SU-DHL-6 (cell line): ENCODE data around the gene AATK.
"Not testable (repeated sequence)": the region's sequence is repeated elsewhere in the genome, so short reads cannot be mapped to it uniquely, and the experiment has no call there.

Experiments used
- H2AFZ ChIP-seq: fragments of 200-600 bp; sonication (generic); 2 replicates; pipeline ENCODE4 v1.6.1; 2014; ENCODE audit warnings: low read depth, mild to moderate bottlenecking, moderate library complexity, mixed read lengths, antibody characterized with exemption, low read length; ENCODE audit not compliant: severe bottlenecking
- H3F3A ChIP-seq: fragments of 200-600 bp; shearing (Covaris generic); 2 replicates; pipeline ENCODE4 v1.6.0; 2016; ENCODE audit warnings: antibody characterized with exemption, mild to moderate bottlenecking; ENCODE audit not compliant: insufficient read depth
- H3K27ac ChIP-seq: fragments of 200-600 bp; sonication (generic); 2 replicates; pipeline ENCODE4 v1.5.1; 2016; ENCODE audit warnings: low read depth, mild to moderate bottlenecking, low read length, moderate library complexity, mixed read lengths
- H3K27me3 ChIP-seq: fragments of 200-600 bp; sonication (generic), shearing (Covaris generic); 2 replicates; pipeline ENCODE4 v1.6.0; 2014; ENCODE audit warnings: mild to moderate bottlenecking, low read length
- H3K36me3 ChIP-seq: fragments of 200-600 bp; sonication (generic); 2 replicates; pipeline ENCODE4 v1.6.1; 2014; ENCODE audit warnings: mild to moderate bottlenecking, low read length, mixed read lengths
- H3K4me2 ChIP-seq: fragments of 300-600, 200-600 bp; shearing (Covaris generic), sonication (generic); 2 replicates; pipeline ENCODE4 v1.6.0; 2014; ENCODE audit warnings: low read length, low read depth, mild to moderate bottlenecking; ENCODE audit not compliant: poor library complexity, severe bottlenecking
- H3K4me3 ChIP-seq: fragments of 200-600 bp; sonication (generic); 2 replicates; pipeline ENCODE4 v1.5.1; 2014; ENCODE audit warnings: antibody characterized with exemption, low read length, mild to moderate bottlenecking, mixed read lengths; ENCODE audit not compliant: insufficient read depth, poor library complexity, severe bottlenecking
- H3K79me2 ChIP-seq: fragments of 200-600 bp; sonication (generic); 2 replicates; pipeline ENCODE4 v1.6.1; 2014; ENCODE audit warnings: mild to moderate bottlenecking, low read length, moderate library complexity; ENCODE audit not compliant: insufficient read depth
- H3K9ac ChIP-seq: fragments of 200-600 bp; sonication (generic); 2 replicates; pipeline ENCODE4 v1.7.0; 2014; ENCODE audit warnings: mild to moderate bottlenecking, low read length
- H3K9me2 ChIP-seq: fragments of 200-600 bp; sonication (generic); replicated peaks from 2 replicates; pipeline ENCODE4 v1.6.1; 2014; ENCODE audit warnings: low read length; ENCODE audit not compliant: insufficient read depth
- H3K9me3 ChIP-seq: fragments of 200-600 bp; sonication (generic); 2 replicates; pipeline ENCODE4 v1.6.1; 2014; ENCODE audit warnings: low read length, mixed read lengths; ENCODE audit not compliant: insufficient read depth
- H4K20me1 ChIP-seq: fragments of 200-600 bp; sonication (generic); 2 replicates; pipeline ENCODE4 v1.6.1; 2014; ENCODE audit warnings: low read depth, mild to moderate bottlenecking, antibody characterized with exemption, low read length, moderate library complexity, mixed read lengths
- CTCF ChIP-seq: fragments of 200-600 bp; sonication (generic); IDR thresholded peaks from one replicate; pipeline ENCODE4 v1.5.1; 2017; ENCODE audit warnings: antibody characterized with exemption, mild to moderate bottlenecking, low read length, moderate library complexity; ENCODE audit not compliant: insufficient read depth, poor library complexity, severe bottlenecking
- EZH2phosphoT487 ChIP-seq: fragments of 200-600 bp; sonication (generic), shearing (Covaris generic); conservative IDR thresholded peaks from 2 replicates; pipeline ENCODE4 v1.6.1; 2018; ENCODE audit warnings: mild to moderate bottlenecking, antibody characterized with exemption, low read length, moderate library complexity, mixed read lengths

AATK gene

GRCh38 chr17:81148571-81148970, 17.4 kb downstream of the AATK start:
- H3F3A ChIP-seq: no peaks in the 10 kb centered on the region
- no peak overlapping the region for H3K4me2 ChIP-seq
- no peaks in the 10 kb centered on the region for H4K20me1 ChIP-seq
- H3K9me2 ChIP-seq: no peaks in the 10 kb centered on the region
- H3K27ac ChIP-seq: no peak overlapping the region
- H3K79me2 ChIP-seq: no peaks in the 10 kb centered on the region
- no peak overlapping the region for H3K9ac ChIP-seq
- TF ChIP-seq CTCF (no peak), EZH2phosphoT487 (no peak)
- H3K9me3 ChIP-seq: no peaks in the 10 kb centered on the region
- no peak overlapping the region for H2AFZ ChIP-seq
- no peaks in the 10 kb centered on the region for H3K36me3 ChIP-seq
- no peaks in the 10 kb centered on the region for H3K27me3 ChIP-seq
- H3K4me3 ChIP-seq: no peak overlapping the region

- no peak overlapping the region for H3K4me2 ChIP-seq
- no peak overlapping the region for H3K9ac ChIP-seq
- no peaks in the 10 kb centered on the region for H3K36me3 ChIP-seq
- no peaks in the 10 kb centered on the region for H3K9me3 ChIP-seq
- no peaks in the 10 kb centered on the region for H4K20me1 ChIP-seq
- no peaks in the 10 kb centered on the region for H3K9me2 ChIP-seq
- no peaks in the 10 kb centered on the region for H3K79me2 ChIP-seq
- H3F3A ChIP-seq: no peaks in the 10 kb centered on the region
- TF ChIP-seq CTCF: no peak
- no peak for TF ChIP-seq EZH2phosphoT487
- H2AFZ ChIP-seq: no peak overlapping the region
- H3K27ac ChIP-seq: no peak overlapping the region
- no peaks in the 10 kb centered on the region for H3K27me3 ChIP-seq
- H3K4me3 ChIP-seq: no peak overlapping the region
Measured at GRCh38 chr17:81147701-81148100, 18.3 kb downstream of the AATK start.

- not testable (repeated sequence) for H3K27me3 ChIP-seq, H3K79me2 ChIP-seq, H3K36me3 ChIP-seq, H3K9me3 ChIP-seq, H3F3A ChIP-seq, H3K27ac ChIP-seq, H3K9me2 ChIP-seq, H3K4me2 ChIP-seq, H2AFZ ChIP-seq, H4K20me1 ChIP-seq, H3K9ac ChIP-seq, H3K4me3 ChIP-seq
Measured at GRCh38 chr17:81146208-81146607, 19.8 kb downstream of the AATK start.

- H4K20me1 ChIP-seq: no peaks in the 10 kb centered on the region
- no peak overlapping the region for H3K27ac ChIP-seq
- H3K36me3 ChIP-seq: no peaks in the 10 kb centered on the region
- no peak overlapping the region for H3K9ac ChIP-seq
- H3K79me2 ChIP-seq: no peaks in the 10 kb centered on the region
- H2AFZ ChIP-seq: no peak overlapping the region
- H3K9me3 ChIP-seq: no peaks in the 10 kb centered on the region
- no peaks in the 10 kb centered on the region for H3K9me2 ChIP-seq
- no peak overlapping the region for H3K4me3 ChIP-seq
- TF ChIP-seq EZH2phosphoT487 (no peak), CTCF (no peak)
- H3K27me3 ChIP-seq: no peaks in the 10 kb centered on the region
- no peak overlapping the region for H3K4me2 ChIP-seq
- H3F3A ChIP-seq: no peaks in the 10 kb centered on the region
Measured at GRCh38 chr17:81144423-81144781, 21.6 kb downstream of the AATK start.
